ENCODE results near the gene VDR. TPM values are rescaled to one million over a fixed set of nuclear protein-coding genes. Genes with fewer than 3 reads are reported as not detected.

The VDR gene
- total RNA-seq, 2 experiments from 2014 or later: 55.8 TPM

DNA sequence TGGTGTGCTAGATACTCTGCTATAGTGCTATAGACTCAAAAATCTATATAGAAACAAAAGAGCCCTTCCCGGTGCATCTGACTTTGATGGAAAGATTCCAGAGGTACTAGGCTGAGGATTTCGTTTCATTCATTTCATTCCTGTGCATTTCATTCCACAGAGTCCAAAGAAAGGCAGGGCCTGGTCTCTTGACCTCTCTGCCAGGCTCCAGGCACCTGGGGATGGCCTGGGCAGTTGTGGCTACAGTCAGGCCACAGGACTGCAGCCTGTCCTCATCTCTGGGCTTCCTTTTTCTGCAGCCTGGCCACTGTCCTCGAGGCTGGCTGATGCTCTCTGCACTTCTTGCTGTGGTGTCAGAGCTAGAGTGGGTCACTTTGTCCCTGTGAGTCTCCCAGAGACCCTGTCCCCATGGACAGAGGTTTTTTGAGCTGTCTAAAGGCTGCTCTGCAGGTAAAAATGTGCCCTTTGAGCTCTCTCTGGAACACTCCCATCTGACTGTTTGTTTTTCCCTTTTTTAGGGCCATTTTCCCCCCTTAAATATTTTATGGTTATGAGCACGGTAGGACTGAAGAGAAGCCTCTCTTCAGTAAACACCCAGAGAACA is 3.2 kb upstream of the VDR start:
- peaks cover 16% of the 10 kb centered on the region for H3K4me1 Mint-ChIP-seq
- peaks cover 5% of the 10 kb centered on the region for H3K36me3 Mint-ChIP-seq
- H3K27me3 Mint-ChIP-seq: peaks cover 32% of the 10 kb centered on the region
- H3K4me3 Mint-ChIP-seq: no peak overlapping the region
- no peak for DNase-seq
- no peaks in the 10 kb centered on the region for H3K9me3 Mint-ChIP-seq
- H3K27ac Mint-ChIP-seq: no peak overlapping the region

GRCh38 chr12:47903927-47904712 is 674 bp downstream of the VDR start:
- peaks cover 48% of the 10 kb centered on the region for H3K4me1 Mint-ChIP-seq
- peaks cover 27% of the 10 kb centered on the region for H3K36me3 Mint-ChIP-seq
- H3K27me3 Mint-ChIP-seq: peaks cover 22% of the 10 kb centered on the region
- H3K4me3 Mint-ChIP-seq: peak overlapping the region; percentile 98
- peak; percentile 70 for DNase-seq
- peak overlapping the region; percentile 84 for H3K27ac Mint-ChIP-seq
- H3K9me3 Mint-ChIP-seq: no peaks in the 10 kb centered on the region

- peaks cover 48% of the 10 kb centered on the region for H3K4me1 Mint-ChIP-seq
Observed at GRCh38 chr12:47903151-47903611, 1.6 kb downstream of the VDR start.

GRCh38 chr12:47902131-47902639 is 2.6 kb downstream of the VDR start:
- Mint-ChIP-seq H3K4me1 (peaks cover 51% of the 10 kb centered on the region), H3K36me3 (peaks cover 43% of the 10 kb centered on the region), H3K9me3 (no peaks in the 10 kb centered on the region), H3K27me3 (peaks cover 17% of the 10 kb centered on the region), H3K27ac (no peak overlapping the region), H3K4me3 (peak overlapping the region; percentile 98)
- DNase-seq: no peak

More at GRCh38 chr12:47903151-47903611, 1.6 kb downstream of the VDR start:
- H3K27me3 Mint-ChIP-seq: peaks cover 22% of the 10 kb centered on the region
- no peak for DNase-seq
- H3K4me3 Mint-ChIP-seq: peak overlapping the region; percentile 98
- H3K9me3 Mint-ChIP-seq: no peaks in the 10 kb centered on the region
- peaks cover 34% of the 10 kb centered on the region for H3K36me3 Mint-ChIP-seq
- peak overlapping the region; percentile 72 for H3K27ac Mint-ChIP-seq

DNA sequence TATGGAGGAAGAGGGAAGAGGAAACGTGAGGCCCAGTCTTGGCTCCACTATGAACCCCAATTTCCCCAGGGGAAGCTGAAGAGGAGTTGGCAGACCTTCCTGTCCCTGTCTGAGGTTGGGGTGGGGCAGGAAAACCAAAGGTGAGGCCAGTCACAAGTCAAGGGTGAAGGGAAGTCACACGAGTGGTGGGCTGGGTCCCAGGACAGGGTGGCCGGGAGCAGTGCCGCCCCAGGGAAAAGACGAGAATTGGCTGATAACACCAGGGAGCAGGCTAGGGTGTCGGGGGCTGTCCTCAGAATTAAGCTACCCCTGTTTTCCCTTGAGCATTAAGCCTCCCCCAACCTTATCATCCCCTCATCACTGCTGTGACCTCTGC is 3.1 kb downstream of the VDR start:
- peaks cover 47% of the 10 kb centered on the region for H3K36me3 Mint-ChIP-seq
- H3K9me3 Mint-ChIP-seq: no peaks in the 10 kb centered on the region
- H3K27ac Mint-ChIP-seq: no peak overlapping the region
- peaks cover 56% of the 10 kb centered on the region for H3K4me1 Mint-ChIP-seq
- H3K27me3 Mint-ChIP-seq: peaks cover 12% of the 10 kb centered on the region
- H3K4me3 Mint-ChIP-seq: peak overlapping the region; percentile 47
- no peak for DNase-seq

GRCh38 chr12:47901063-47901717 is 3.6 kb downstream of the VDR start:
- peak overlapping the region; percentile 47 for H3K4me3 Mint-ChIP-seq
- peaks cover 7% of the 10 kb centered on the region for H3K27me3 Mint-ChIP-seq
- H3K4me1 Mint-ChIP-seq: peaks cover 57% of the 10 kb centered on the region
- peaks cover 52% of the 10 kb centered on the region for H3K36me3 Mint-ChIP-seq
- no peak for DNase-seq
- H3K9me3 Mint-ChIP-seq: no peaks in the 10 kb centered on the region
- no peak overlapping the region for H3K27ac Mint-ChIP-seq

DNA sequence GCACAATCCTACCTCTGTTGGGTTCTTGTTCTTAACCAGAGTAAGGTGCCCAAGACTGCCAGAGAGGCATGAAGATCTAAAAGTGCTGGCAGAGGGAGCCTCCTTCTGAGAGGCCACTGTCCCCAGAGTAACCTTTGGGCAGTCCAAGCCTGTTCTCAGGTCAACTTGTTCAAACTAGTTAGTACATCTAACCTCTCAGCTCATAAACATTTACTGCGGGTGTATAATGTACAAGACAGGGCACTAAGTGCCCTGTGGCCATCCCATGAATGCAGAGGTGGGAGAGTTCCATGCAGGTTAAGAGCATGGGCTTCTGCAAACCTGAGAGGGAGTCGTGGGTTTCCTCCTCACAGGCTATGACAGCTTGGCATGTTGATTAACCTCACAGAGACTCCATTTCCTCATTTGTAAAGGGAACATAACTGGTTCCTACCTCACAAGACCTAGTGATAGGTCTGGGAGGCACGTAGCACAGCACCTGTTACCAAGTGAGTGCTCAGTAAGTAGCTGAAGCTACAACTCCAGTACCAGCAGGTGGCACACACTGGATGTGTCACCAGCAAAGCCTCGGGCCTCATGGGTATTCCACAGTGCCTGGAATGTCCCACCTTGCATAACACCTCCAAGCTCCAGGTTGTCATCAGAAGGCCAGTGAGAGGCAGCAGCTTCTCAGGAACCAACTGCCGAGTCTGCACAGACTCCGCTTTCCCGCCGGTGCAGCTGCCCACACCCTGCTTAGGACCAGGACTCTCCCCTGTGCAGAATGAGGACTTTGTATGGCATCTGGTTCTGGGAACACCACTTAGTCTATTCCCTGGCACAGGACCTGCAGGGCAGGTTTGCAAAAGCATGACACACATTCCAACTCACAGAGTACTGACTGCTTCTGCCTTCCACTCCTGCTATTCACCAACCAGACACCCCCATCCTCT is 4.4 kb downstream of the VDR start:
- peaks cover 59% of the 10 kb centered on the region for H3K36me3 Mint-ChIP-seq
- no peak for DNase-seq
- peak overlapping the region; percentile 19 for H3K4me3 Mint-ChIP-seq
- H3K4me1 Mint-ChIP-seq: peaks cover 54% of the 10 kb centered on the region
- H3K27me3 Mint-ChIP-seq: peaks cover 5% of the 10 kb centered on the region
- H3K9me3 Mint-ChIP-seq: no peaks in the 10 kb centered on the region
- H3K27ac Mint-ChIP-seq: no peak overlapping the region

DNA sequence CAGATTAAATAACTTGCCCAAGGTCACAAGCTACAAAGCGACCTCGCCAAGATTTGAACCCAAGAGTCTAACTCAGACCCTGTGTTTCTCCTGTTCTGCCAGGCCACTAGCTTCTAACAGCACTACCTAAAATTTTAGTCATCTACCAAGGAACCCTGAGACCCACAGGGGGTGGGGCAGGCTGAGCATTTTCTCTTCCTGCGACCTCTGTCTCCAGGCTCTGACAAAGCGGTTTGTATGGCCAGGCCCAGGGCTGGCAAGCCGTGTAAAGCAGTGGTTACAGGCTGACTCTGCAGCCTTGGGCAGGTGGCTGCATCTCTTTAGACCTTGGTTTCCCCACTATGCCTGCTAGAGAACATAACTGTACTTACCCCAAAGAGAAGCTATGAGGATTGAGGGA is 5.3 kb downstream of the VDR start:
- DNase-seq: no peak
- H3K4me3 Mint-ChIP-seq: no peak overlapping the region
- peaks cover 54% of the 10 kb centered on the region for H3K4me1 Mint-ChIP-seq
- peaks cover 62% of the 10 kb centered on the region for H3K36me3 Mint-ChIP-seq
- peaks cover 5% of the 10 kb centered on the region for H3K27me3 Mint-ChIP-seq
- H3K27ac Mint-ChIP-seq: no peak overlapping the region
- no peaks in the 10 kb centered on the region for H3K9me3 Mint-ChIP-seq

DNA sequence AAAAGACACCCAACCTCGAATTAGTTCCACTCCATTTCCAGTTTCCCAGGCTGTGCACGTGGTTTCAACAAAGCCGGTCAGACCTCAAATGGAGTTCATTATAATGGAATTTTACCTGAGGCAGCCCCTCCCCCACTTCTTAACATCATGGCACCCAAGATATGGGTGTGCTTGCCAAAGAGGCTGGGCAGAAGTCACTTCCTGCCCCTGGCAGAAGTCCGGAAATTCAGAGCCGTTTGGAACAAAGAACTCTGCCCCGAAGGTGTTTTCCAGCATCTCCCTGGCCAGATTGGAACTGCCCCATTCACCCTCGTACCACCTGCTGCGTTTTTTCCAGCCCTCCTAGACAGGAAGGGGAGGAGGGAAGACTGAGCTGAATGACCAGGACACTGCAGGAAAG is 8.2 kb downstream of the VDR start:
- H3K36me3 Mint-ChIP-seq: peaks cover 70% of the 10 kb centered on the region
- H3K9me3 Mint-ChIP-seq: no peaks in the 10 kb centered on the region
- H3K4me1 Mint-ChIP-seq: peaks cover 40% of the 10 kb centered on the region
- H3K27ac Mint-ChIP-seq: no peak overlapping the region
- H3K27me3 Mint-ChIP-seq: peaks cover 5% of the 10 kb centered on the region
- DNase-seq: no peak
- no peak overlapping the region for H3K4me3 Mint-ChIP-seq

GRCh38 chr12:47896022-47896421 is 8.8 kb downstream of the VDR start:
- no peak overlapping the region for H3K4me3 Mint-ChIP-seq
- peaks cover 5% of the 10 kb centered on the region for H3K27me3 Mint-ChIP-seq
- H3K27ac Mint-ChIP-seq: no peak overlapping the region
- H3K4me1 Mint-ChIP-seq: peaks cover 36% of the 10 kb centered on the region
- H3K9me3 Mint-ChIP-seq: no peaks in the 10 kb centered on the region
- H3K36me3 Mint-ChIP-seq: peaks cover 67% of the 10 kb centered on the region
- DNase-seq: no peak

GRCh38 chr12:47894652-47895051 is 10.1 kb downstream of the VDR start:
- Mint-ChIP-seq H3K4me3 (no peak overlapping the region), H3K27ac (no peak overlapping the region), H3K27me3 (peaks cover 5% of the 10 kb centered on the region), H3K4me1 (peaks cover 28% of the 10 kb centered on the region), H3K36me3 (peaks cover 63% of the 10 kb centered on the region), H3K9me3 (no peaks in the 10 kb centered on the region)
- no peak for DNase-seq

GRCh38 chr12:47894068-47894467 is 10.7 kb downstream of the VDR start:
- peaks cover 5% of the 10 kb centered on the region for H3K27me3 Mint-ChIP-seq
- DNase-seq: no peak
- H3K9me3 Mint-ChIP-seq: no peaks in the 10 kb centered on the region
- H3K27ac Mint-ChIP-seq: no peak overlapping the region
- H3K36me3 Mint-ChIP-seq: peaks cover 63% of the 10 kb centered on the region
- H3K4me1 Mint-ChIP-seq: peaks cover 32% of the 10 kb centered on the region
- H3K4me3 Mint-ChIP-seq: no peak overlapping the region

DNA sequence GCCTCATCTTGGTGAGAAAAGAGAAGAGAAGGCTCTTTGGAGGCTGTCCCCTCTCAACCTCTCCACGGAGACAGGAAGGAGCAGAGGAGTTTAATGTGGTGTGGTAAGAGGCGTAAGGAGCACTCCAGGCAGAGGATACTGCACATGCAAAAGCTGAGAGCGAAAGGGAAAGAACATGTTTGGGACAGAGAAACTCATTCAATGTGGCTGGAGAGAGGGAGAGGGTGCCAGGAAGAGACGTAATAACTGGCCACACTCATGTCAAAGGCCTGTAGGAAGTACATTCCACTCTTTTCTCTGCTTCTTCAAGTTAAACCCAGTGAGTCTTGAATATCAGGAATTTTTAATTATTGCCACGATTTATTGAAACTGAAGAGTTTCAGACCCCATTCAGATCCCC is 12.0 kb downstream of the VDR start:
- Mint-ChIP-seq H3K4me3 (no peak overlapping the region), H3K4me1 (peaks cover 40% of the 10 kb centered on the region), H3K9me3 (no peaks in the 10 kb centered on the region), H3K27ac (no peak overlapping the region), H3K36me3 (peaks cover 61% of the 10 kb centered on the region), H3K27me3 (peaks cover 5% of the 10 kb centered on the region)
- no peak for DNase-seq

DNA sequence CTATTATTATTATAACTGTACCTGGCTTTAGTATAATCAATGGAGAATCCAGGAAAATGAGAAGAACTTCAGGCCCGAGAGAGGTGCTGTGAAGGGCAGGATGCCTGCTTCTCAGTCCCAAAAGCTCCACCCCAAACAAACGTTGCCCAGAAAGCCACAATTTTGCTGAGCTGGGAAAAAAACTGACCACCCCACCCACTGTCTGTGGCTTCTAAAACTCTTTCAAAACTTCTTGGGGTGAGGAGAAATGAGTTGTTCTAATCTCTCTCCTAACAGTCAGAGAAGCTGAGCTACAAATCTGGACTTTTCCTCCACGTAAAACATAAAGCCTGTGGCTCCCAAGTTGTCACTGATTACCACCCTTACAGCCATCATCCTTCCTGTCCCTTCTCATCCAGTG is 13.4 kb downstream of the VDR start:
- Mint-ChIP-seq H3K4me3 (no peak overlapping the region), H3K27me3 (peaks cover 5% of the 10 kb centered on the region), H3K9me3 (no peaks in the 10 kb centered on the region), H3K4me1 (peaks cover 40% of the 10 kb centered on the region), H3K36me3 (peaks cover 58% of the 10 kb centered on the region), H3K27ac (no peak overlapping the region)
- no peak for DNase-seq
